ENCODE results near the gene SLC7A4. TPM values are rescaled to one million over a fixed set of nuclear protein-coding genes. Genes with fewer than 3 reads are reported as not detected.

SLC7A4 gene
- total RNA-seq, 3 donors from 2014 or later, result 1.6 to 2.4 (median 2.0) TPM

GRCh38 chr22:20991252-20992055, 40.9 kb downstream of the SLC7A4 start:
- intact Hi-C loops (cut with DNase I; ENCODE audit: low total_unique reads), result no loop called here
- no peak for DNase-seq (ENCODE audit: low spot score in 2 of 2)
- H3K36me3 ChIP-seq, result no peaks in the 10 kb centered on the region

GRCh38 chr22:20990184-20991180, 41.9 kb downstream of the SLC7A4 start:
- no peaks in the 10 kb centered on the region for H3K36me3 ChIP-seq
- intact Hi-C loops (cut with DNase I; ENCODE audit: low total_unique reads), result no loop called here

More at GRCh38 chr22:20991252-20992055, 40.9 kb downstream of the SLC7A4 start:
- Histone ChIP-seq H3K4me3 (no peak overlapping the region), H3K4me1 (no peaks in the 10 kb centered on the region), H3K27ac (no peak overlapping the region), H3K27me3 (no peaks in the 10 kb centered on the region), H3K9me3 (no peaks in the 10 kb centered on the region)
- TF ChIP-seq CTCF (IDR thresholded peaks at IDR 0.05) (no peak), POLR2A (IDR thresholded peaks at IDR 0.05) (no peak), POLR2AphosphoS5 (IDR thresholded peaks at IDR 0.05) (no peak)

GRCh38 chr22:20989323-20990138, 42.8 kb downstream of the SLC7A4 start:
- Histone ChIP-seq H3K27me3 (no peaks in the 10 kb centered on the region), H3K9me3 (no peaks in the 10 kb centered on the region), H3K36me3 (no peaks in the 10 kb centered on the region), H3K4me1 (no peaks in the 10 kb centered on the region), H3K27ac (no peak overlapping the region), H3K4me3 (no peak overlapping the region)
- DNase-seq (ENCODE audit: low spot score in 2 of 2), result no peak
- intact Hi-C loops (cut with DNase I; ENCODE audit: low total_unique reads), result loop anchor here (5.0 kb wide), 1 partner anchor 1013 kb away; no protein-coding TSS in a partner anchor
- no peak for TF ChIP-seq CTCF (IDR thresholded peaks at IDR 0.05)
- no peak for TF ChIP-seq POLR2A (IDR thresholded peaks at IDR 0.05)
- no peak for TF ChIP-seq POLR2AphosphoS5 (IDR thresholded peaks at IDR 0.05)

More at GRCh38 chr22:20990184-20991180, 41.9 kb downstream of the SLC7A4 start:
- Histone ChIP-seq H3K4me1 (no peaks in the 10 kb centered on the region), H3K9me3 (no peaks in the 10 kb centered on the region), H3K27ac (no peak overlapping the region), H3K27me3 (no peaks in the 10 kb centered on the region), H3K4me3 (no peak overlapping the region)
- TF ChIP-seq POLR2AphosphoS5 (IDR thresholded peaks at IDR 0.05) (no peak), CTCF (IDR thresholded peaks at IDR 0.05) (no peak), POLR2A (IDR thresholded peaks at IDR 0.05) (no peak)
- no peak for DNase-seq (ENCODE audit: low spot score in 2 of 2)

- H3K9me3 ChIP-seq, result no peaks in the 10 kb centered on the region
- no peaks in the 10 kb centered on the region for H3K27me3 ChIP-seq
- no peaks in the 10 kb centered on the region for H3K36me3 ChIP-seq
- intact Hi-C loops (cut with DNase I; ENCODE audit: low total_unique reads), result loop anchor here (5.0 kb wide), 1 partner anchor 1014 kb away; no protein-coding TSS in a partner anchor
- TF ChIP-seq POLR2AphosphoS5 (IDR thresholded peaks at IDR 0.05), result no peak
- no peak for TF ChIP-seq CTCF (IDR thresholded peaks at IDR 0.05)
- TF ChIP-seq POLR2A (IDR thresholded peaks at IDR 0.05), result no peak
- DNase-seq (ENCODE audit: low spot score in 2 of 2), result no peak
- no peak overlapping the region for H3K27ac ChIP-seq
- H3K4me1 ChIP-seq, result no peaks in the 10 kb centered on the region
- no peak overlapping the region for H3K4me3 ChIP-seq
Measured at GRCh38 chr22:20988573-20989322, 43.6 kb downstream of the SLC7A4 start.
